AML-193 (cell line): ENCODE data around the gene PNPLA7.
A peak's percentile ranks its signal among the peaks of the same experiment; 100 is the strongest.
"Not testable (repeated sequence)": the region's sequence is repeated elsewhere in the genome, so short reads cannot be mapped to it uniquely, and the experiment has no call there.

Source experiments
- DNase-seq, 2 experiments: peaks; one replicate each; lab custom pipeline; 2025; lab: John Stamatoyannopoulos, UW

Gene PNPLA7

GRCh38 chr9:137550231-137550621, at the start of gene PNPLA7:
Gene PNPLA7 (minus strand): TSS chr9:137550402. CDS start chr9:137550197, 205 bp downstream.
- peak; percentile 52 to 58 for DNase-seq

GRCh38 chr9:137598943-137599342, 48.7 kb upstream of the PNPLA7 start:
- DNase-seq: no peak

- DNase-seq: not testable (repeated sequence)
Measured at GRCh38 chr9:137596577-137596976, 46.4 kb upstream of the PNPLA7 start.

GRCh38 chr9:137593176-137593575, 43.0 kb upstream of the PNPLA7 start:
- DNase-seq: no peak

GRCh38 chr9:137592767-137593166, 42.6 kb upstream of the PNPLA7 start:
- DNase-seq: peak; percentile 43 to 55

GRCh38 chr9:137590469-137591383, 40.5 kb upstream of the PNPLA7 start, which contains the start of gene ZMYND19:
Gene ZMYND19 (minus strand): TSS chr9:137590512. CDS start chr9:137590263, 249 bp downstream.
- DNase-seq: peak; percentile 70 to 77

- DNase-seq: no peak
Measured at GRCh38 chr9:137590123-137590468, 39.9 kb upstream of the PNPLA7 start.

GRCh38 chr9:137589441-137590122, 39.4 kb upstream of the PNPLA7 start:
- no peak for DNase-seq

- no peak for DNase-seq
Measured at GRCh38 chr9:137588891-137589290, 38.7 kb upstream of the PNPLA7 start.

GRCh38 chr9:137588311-137588710, 38.1 kb upstream of the PNPLA7 start:
- DNase-seq: no peak

GRCh38 chr9:137586854-137587253, 36.7 kb upstream of the PNPLA7 start:
- no peak for DNase-seq

GRCh38 chr9:137583957-137584356, 33.8 kb upstream of the PNPLA7 start:
- no peak for DNase-seq

- no peak for DNase-seq
Measured at GRCh38 chr9:137583347-137583746, 33.1 kb upstream of the PNPLA7 start.

GRCh38 chr9:137582286-137582860, 32.2 kb upstream of the PNPLA7 start:
- DNase-seq: peak; percentile 32 to 56

GRCh38 chr9:137581361-137582285, 31.4 kb upstream of the PNPLA7 start:
- DNase-seq: no peak

- DNase-seq: no peak
Measured at GRCh38 chr9:137580954-137581322, 30.7 kb upstream of the PNPLA7 start.

- DNase-seq: no peak
Measured at GRCh38 chr9:137580209-137580953, 30.2 kb upstream of the PNPLA7 start.

GRCh38 chr9:137579259-137579604, 29.0 kb upstream of the PNPLA7 start:
- no peak for DNase-seq

- DNase-seq: peak; percentile 76 to 81
Measured at GRCh38 chr9:137578518-137579258, 28.5 kb upstream of the PNPLA7 start, which contains the start of gene DPH7. Gene DPH7 (minus strand): TSS chr9:137578925. CDS start chr9:137578777, 148 bp downstream.

- DNase-seq: no peak
Measured at GRCh38 chr9:137575716-137576411, 25.7 kb upstream of the PNPLA7 start.
